ENCODE measurements around the gene KNCN. TPM values are rescaled to one million over a fixed set of nuclear protein-coding genes. Genes with fewer than 3 reads are reported as not detected.
A peak's percentile ranks its signal among the peaks of the same experiment; 100 is the strongest.

KNCN gene
- total RNA-seq, 2 experiments from 2014 or later, result not detected

DNA sequence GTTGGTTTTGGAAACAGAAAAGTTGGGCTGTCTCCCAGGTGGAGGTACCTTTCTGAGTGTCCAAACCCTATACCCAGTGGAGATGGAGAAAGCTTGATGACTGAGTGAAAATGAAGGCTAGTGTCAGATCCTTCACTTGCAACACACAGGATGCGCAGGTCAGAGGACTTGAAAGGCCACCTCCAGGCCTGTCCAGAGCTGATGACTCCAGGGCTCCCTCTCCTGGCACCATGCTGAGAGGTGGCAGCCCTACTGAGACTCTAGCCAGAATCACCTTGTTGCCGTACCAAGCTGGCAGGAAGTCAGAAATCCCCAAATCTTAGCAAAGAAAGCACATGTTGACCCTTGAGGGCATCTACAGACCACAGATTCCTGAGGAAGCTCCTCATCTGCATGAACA lies 16.4 kb downstream of the KNCN start:
- intact Hi-C loops (cut with micrococcal nuclease), result no loop called here
- POLR2A ChIA-PET, result interaction anchor here (0.6 to 2.0 kb wide), 2 partner anchors 13 to 225 kb away, joined by 5 to 6 read pairs; no protein-coding TSS in a partner anchor
- peaks cover 13% of the 10 kb centered on the region for H3K4me1 Mint-ChIP-seq (ENCODE audit: low read depth)
- H3K27ac Mint-ChIP-seq, result no peak overlapping the region
- H3K4me3 Mint-ChIP-seq, result no peak overlapping the region
- CTCF ChIA-PET, result interaction anchor here (0.8 to 11.4 kb wide), 18 partner anchors 9 to 190 kb away, joined by 3 to 250 read pairs (median 5); partner anchors contain the start of genes MKNK1 and MOB3C
- H3K27me3 Mint-ChIP-seq, result peaks cover 2% of the 10 kb centered on the region
- H3K9me3 Mint-ChIP-seq, result no peaks in the 10 kb centered on the region
- no peaks in the 10 kb centered on the region for H3K36me3 Mint-ChIP-seq
- peak; percentile 57 for DNase-seq

DNA sequence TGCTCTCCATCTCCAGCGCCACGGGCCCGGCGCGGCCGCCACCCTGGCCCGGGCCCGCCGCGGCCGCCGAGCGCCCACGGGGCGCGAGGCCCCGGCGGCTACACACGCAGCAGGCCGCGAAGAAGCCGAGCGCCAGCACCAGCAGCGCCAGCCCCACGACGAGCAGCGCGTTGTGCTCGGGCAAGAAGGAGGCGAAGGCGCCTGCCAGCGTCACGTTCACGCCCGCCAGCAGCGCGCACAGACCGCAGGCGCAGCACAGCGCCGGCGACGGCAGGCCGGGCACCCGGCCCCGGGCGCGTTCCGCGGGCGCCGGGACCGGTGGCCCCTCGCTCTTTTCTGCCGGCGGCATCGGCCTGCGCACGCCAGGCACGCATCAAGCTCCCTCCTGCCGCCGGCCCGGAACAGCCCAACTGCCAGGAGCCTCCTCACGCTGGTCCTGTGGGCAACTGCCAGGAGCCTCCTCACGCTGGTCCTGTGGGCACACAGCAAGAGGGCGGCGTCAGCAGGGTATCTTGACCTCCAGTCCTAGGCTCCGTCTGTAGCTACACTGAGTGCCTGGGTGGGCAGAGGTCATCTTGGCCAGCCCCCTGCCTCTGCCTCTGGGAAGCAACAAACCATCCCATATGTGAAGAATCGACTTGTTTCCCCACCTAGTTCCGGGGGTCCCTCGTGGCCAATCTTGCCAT lies 18.1 kb downstream of the KNCN start:
- peaks cover 13% of the 10 kb centered on the region for H3K27me3 Mint-ChIP-seq
- H3K36me3 Mint-ChIP-seq, result no peaks in the 10 kb centered on the region
- DNase-seq, result peak; percentile 50
- H3K27ac Mint-ChIP-seq, result no peak overlapping the region
- H3K9me3 Mint-ChIP-seq, result no peaks in the 10 kb centered on the region
- CTCF ChIA-PET, result interaction anchor here (0.5 to 11.4 kb wide), 16 partner anchors 11 to 385 kb away, joined by 3 to 250 read pairs (median 6); partner anchors contain the start of gene MKNK1
- H3K4me1 Mint-ChIP-seq (ENCODE audit: low read depth), result peaks cover 22% of the 10 kb centered on the region
- intact Hi-C loops (cut with micrococcal nuclease), result loop anchor here (2.0 kb wide), 1 partner anchor 191 kb away; no protein-coding TSS in a partner anchor
- POLR2A ChIA-PET, result interaction anchor here (2.0 kb wide), 1 partner anchor 11 kb away, joined by 5 read pairs; no protein-coding TSS in a partner anchor
- H3K4me3 Mint-ChIP-seq, result peak overlapping the region; percentile 37

DNA sequence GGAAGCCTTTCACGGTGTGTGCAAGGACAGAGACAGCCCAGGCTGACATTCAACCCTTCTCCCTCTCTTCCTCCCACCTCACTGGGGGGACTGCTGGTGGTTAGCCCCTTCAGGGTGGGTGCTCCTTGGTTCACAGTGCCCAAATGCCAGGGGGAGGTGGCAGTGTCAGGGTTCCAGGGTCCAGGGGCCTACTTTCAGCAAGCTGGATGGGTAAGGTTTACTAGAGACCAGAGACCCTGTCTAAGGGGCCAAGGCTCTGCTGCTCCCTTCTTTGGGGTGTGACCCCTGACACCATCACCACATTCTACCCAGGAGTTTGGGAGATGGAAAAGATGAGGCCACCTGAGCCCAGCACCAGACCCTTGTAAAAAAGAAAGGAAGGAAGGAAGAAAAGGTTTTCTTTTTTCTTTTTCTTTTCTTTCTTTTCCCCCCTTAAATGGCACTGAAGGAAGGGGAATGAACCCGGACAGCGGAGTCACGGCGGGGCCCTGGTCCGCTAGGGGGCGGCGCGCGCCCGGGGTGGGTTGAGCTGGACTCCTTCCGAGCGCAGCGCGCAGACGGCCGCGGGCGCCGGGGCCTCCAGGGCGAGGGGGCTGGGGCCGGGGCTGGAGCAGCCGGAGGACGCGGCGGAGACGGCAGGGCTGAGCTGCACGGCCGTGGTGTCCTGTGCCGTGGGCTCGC lies 18.8 kb downstream of the KNCN start:
- ChIA-PET CTCF (interaction anchor here (0.5 to 11.4 kb wide), 15 partner anchors 10 to 385 kb away, joined by 3 to 250 read pairs (median 8); partner anchors contain the start of gene MKNK1), POLR2A (interaction anchor here (2.0 kb wide), 1 partner anchor 10 kb away, joined by 5 read pairs; no protein-coding TSS in a partner anchor)
- no peak overlapping the region for H3K27ac Mint-ChIP-seq
- peaks cover 25% of the 10 kb centered on the region for H3K4me1 Mint-ChIP-seq (ENCODE audit: low read depth)
- H3K9me3 Mint-ChIP-seq, result no peaks in the 10 kb centered on the region
- peak; percentile 75 for DNase-seq
- no peak overlapping the region for H3K4me3 Mint-ChIP-seq
- no peaks in the 10 kb centered on the region for H3K36me3 Mint-ChIP-seq
- intact Hi-C loops (cut with micrococcal nuclease), result loop anchor here (2.0 kb wide), 1 partner anchor 192 kb away; no protein-coding TSS in a partner anchor
- peaks cover 17% of the 10 kb centered on the region for H3K27me3 Mint-ChIP-seq

DNA sequence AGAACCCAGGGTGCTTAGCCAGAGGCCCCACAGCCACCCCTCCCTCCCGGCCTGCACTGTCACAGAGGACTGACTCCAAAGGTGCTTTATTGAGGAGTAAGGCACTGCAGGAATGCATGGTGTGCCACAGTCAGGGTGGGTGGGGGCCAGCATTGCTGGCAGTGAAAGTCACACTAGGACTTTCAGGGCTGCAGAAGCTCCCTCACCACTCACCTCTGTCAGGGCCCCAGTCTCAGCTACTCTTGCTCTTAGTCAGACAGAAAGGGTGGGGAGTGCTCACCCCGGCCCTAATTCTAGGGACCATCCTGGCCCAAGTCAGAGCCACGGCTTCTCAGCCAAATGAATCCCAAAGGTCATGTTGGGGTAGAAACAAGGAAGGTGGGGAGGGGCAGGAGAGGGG lies 19.4 kb downstream of the KNCN start:
- Mint-ChIP-seq H3K4me3 (no peak overlapping the region), H3K9me3 (no peaks in the 10 kb centered on the region), H3K36me3 (no peaks in the 10 kb centered on the region), H3K27me3 (peaks cover 20% of the 10 kb centered on the region), H3K27ac (no peak overlapping the region), H3K4me1 (ENCODE audit: low read depth) (peaks cover 25% of the 10 kb centered on the region)
- POLR2A ChIA-PET, result no interaction called here
- intact Hi-C loops (cut with micrococcal nuclease), result loop anchor here (2.0 kb wide), 1 partner anchor 193 kb away; no protein-coding TSS in a partner anchor
- CTCF ChIA-PET, result interaction anchor here (0.6 to 11.4 kb wide), 6 partner anchors 10 to 1306 kb away, joined by 3 to 250 read pairs (median 16); no protein-coding TSS in a partner anchor
- peak; percentile 54 for DNase-seq

DNA sequence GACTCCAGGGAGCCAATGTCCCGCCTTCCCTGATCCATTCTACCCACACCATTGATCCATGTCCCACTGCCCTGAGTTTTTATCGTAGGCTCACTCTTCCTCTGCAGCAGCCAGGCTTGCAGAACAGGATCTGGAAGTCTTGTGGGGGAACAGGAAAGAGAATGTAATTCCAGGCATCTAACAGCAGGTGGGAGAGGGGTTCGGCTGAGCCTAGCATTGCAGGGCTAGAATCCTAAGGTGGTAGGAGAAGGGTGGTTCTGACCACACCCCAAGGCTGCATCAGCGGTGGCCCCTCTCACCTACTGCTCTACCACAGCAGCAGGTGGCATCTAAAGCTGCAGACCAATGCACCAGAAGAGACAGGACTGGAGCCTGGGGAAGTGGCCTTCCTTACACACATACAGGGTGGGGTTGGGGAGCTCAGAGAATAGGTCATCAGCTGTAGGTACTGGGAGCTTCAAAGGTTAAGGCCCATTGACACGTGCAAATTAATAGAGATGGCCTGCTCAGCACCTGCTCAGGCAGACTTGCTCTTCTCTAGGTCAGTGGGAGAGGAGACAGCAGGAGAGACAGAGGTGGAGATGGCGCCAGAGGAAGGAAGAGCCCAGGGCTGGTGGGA lies 20.5 kb downstream of the KNCN start:
- no peaks in the 10 kb centered on the region for H3K9me3 Mint-ChIP-seq
- peaks cover 22% of the 10 kb centered on the region for H3K27me3 Mint-ChIP-seq
- ChIA-PET CTCF (interaction anchor here (1.2 to 11.4 kb wide), 5 partner anchors 15 to 89 kb away, joined by 3 to 250 read pairs (median 49); no protein-coding TSS in a partner anchor), POLR2A (no interaction called here)
- H3K4me1 Mint-ChIP-seq (ENCODE audit: low read depth), result peaks cover 25% of the 10 kb centered on the region
- intact Hi-C loops (cut with micrococcal nuclease), result no loop called here
- H3K27ac Mint-ChIP-seq, result no peak overlapping the region
- no peak for DNase-seq
- H3K36me3 Mint-ChIP-seq, result no peaks in the 10 kb centered on the region
- no peak overlapping the region for H3K4me3 Mint-ChIP-seq

DNA sequence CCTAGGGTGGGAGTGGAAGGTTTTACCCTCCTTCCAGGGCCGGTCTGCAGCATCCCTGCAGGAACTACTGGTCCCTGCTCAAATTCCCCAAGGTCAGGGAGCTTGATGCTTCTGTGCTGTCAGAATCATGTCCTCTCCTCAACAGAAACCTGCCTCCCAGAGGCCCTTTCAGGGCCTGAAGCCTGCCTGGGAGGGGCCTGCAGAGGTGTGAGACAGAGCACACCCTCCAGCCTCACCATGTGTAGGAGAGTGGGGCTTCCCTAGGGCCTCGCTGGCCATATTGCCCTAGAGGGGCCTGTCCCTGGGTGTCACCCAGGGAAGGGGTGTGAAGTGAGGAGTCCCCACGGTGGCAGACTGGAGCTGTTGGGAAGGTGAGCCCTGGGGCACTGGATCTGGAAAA lies 21.1 kb downstream of the KNCN start:
- CTCF ChIA-PET, result interaction anchor here (1.2 to 11.4 kb wide), 10 partner anchors 11 to 195 kb away, joined by 3 to 250 read pairs (median 16); partner anchors contain the start of gene DMBX1
- Mint-ChIP-seq H3K27ac (no peak overlapping the region), H3K36me3 (no peaks in the 10 kb centered on the region), H3K4me1 (ENCODE audit: low read depth) (peaks cover 25% of the 10 kb centered on the region), H3K4me3 (no peak overlapping the region), H3K27me3 (peaks cover 27% of the 10 kb centered on the region), H3K9me3 (no peaks in the 10 kb centered on the region)
- intact Hi-C loops (cut with micrococcal nuclease), result no loop called here
- POLR2A ChIA-PET, result no interaction called here
- DNase-seq, result no peak

DNA sequence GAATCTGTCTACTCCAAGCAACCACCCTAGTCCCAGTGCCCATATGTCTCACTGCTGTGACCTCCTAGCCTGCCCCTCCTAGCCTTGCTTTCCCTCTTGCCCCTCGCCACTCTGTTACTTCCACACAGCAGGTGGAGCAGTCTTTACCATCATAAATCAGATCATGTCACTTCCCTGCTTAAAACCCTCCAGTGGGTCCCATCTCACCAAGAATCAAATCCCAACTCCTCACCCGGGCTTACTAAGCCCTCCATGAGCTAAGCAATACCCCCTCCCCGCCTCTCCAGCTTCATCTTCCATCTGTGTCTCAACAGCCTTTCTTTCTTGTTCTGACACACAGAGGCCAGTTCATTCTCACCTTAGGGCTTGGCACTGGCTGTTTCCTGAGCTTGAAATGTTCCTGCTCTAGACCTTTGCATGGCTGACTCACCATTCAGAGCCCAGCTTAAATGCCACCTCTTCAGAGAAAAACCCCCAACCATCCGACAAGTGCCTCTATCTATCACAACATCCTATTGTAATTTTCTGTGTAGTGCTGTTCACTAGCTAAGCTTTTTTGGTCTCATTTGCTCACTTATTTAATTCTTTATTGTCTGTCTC lies 22.3 kb downstream of the KNCN start:
- Mint-ChIP-seq H3K4me3 (no peak overlapping the region), H3K27me3 (peaks cover 33% of the 10 kb centered on the region), H3K36me3 (no peaks in the 10 kb centered on the region), H3K27ac (peak overlapping the region; percentile 14), H3K9me3 (no peaks in the 10 kb centered on the region), H3K4me1 (ENCODE audit: low read depth) (peaks cover 25% of the 10 kb centered on the region)
- POLR2A ChIA-PET, result no interaction called here
- CTCF ChIA-PET, result interaction anchor here (0.7 to 11.4 kb wide), 21 partner anchors 9 to 196 kb away, joined by 3 to 250 read pairs (median 6); partner anchors contain the start of genes DMBX1 and MKNK1
- peak; percentile 42 for DNase-seq
- intact Hi-C loops (cut with micrococcal nuclease), result loop anchor here (2.0 kb wide), 1 partner anchor 42 kb away; no protein-coding TSS in a partner anchor

DNA sequence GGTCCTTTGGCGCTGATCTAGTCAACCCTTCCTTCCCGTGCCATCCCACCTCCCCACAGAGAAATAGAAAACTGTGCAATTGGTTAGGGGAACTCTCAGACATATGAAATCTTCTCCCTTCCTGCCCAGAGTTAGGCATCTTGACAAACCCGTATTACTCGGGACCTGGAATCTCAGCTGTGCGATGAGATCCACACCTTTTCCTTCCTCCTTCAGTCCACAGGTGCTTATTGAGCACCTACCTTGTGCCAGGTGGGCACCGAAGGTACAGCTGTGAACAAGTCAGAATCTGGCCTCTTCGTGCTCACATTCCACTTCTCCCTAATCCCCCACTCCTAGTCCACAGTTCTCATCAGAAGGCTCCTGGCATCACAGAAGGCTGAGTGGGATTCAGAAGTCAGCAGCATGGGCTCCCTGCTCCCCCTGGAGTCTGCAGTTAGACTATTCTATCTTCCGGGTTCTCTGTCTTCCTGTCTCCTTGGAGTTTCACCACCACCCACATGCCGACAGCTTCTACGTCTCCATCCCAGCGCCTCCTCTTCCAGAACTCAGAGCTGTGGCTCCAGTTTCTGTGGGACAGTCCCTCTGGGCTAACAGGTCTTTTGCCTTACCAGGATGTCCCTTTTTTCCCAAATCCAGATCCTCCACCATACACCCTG lies 23.0 kb downstream of the KNCN start:
- Mint-ChIP-seq H3K36me3 (no peaks in the 10 kb centered on the region), H3K4me1 (ENCODE audit: low read depth) (peaks cover 21% of the 10 kb centered on the region), H3K27ac (no peak overlapping the region), H3K27me3 (peaks cover 32% of the 10 kb centered on the region), H3K4me3 (no peak overlapping the region), H3K9me3 (no peaks in the 10 kb centered on the region)
- intact Hi-C loops (cut with micrococcal nuclease), result loop anchor here (1.0 to 2.0 kb wide), 4 partner anchors 42 to 86 kb away; no protein-coding TSS in a partner anchor
- ChIA-PET CTCF (interaction anchor here (0.5 to 11.4 kb wide), 21 partner anchors 9 to 666 kb away, joined by 3 to 250 read pairs (median 6); partner anchors contain the start of genes DMBX1 and MKNK1), POLR2A (no interaction called here)
- no peak for DNase-seq

DNA sequence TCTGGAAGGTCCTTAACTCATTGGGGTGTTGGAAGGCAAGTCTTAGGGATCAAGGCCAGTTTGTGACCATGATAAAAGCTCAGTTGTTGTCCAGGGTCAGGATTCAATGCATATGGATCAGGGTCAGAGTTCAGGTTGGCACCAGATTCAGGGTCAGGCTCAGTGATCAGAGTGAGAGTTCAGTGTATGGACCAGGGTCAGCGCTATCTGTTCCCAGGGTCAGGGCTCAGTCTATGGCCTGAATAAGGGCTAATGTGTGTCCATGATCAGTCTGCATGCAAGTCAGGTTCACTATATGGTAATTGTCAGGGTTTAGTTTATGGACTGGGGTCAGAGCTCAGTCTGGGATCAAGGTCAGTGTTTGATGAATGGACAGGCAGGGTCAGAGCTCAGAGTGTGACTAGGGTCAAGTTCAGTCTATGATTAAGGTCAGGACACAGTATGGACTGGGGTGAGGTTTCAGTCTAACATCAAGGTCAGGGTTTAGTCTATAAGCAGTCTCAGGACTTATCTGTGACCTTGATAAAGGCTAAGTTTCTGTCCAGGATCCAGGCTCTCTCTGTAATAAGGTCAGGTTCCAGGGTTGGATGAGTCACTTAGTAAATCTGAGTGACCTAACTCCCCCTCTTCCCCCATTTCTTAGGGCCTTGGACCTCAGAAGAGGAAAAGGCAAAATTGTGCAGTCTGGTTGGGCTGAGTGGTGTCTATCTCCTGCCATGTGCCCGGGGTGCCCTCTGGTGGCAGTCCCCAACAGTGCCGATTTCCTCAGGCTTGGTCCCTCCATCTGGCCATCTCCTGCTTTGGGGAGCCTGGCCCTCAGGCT lies 23.8 kb downstream of the KNCN start:
- POLR2A ChIA-PET, result no interaction called here
- no peaks in the 10 kb centered on the region for H3K9me3 Mint-ChIP-seq

DNA sequence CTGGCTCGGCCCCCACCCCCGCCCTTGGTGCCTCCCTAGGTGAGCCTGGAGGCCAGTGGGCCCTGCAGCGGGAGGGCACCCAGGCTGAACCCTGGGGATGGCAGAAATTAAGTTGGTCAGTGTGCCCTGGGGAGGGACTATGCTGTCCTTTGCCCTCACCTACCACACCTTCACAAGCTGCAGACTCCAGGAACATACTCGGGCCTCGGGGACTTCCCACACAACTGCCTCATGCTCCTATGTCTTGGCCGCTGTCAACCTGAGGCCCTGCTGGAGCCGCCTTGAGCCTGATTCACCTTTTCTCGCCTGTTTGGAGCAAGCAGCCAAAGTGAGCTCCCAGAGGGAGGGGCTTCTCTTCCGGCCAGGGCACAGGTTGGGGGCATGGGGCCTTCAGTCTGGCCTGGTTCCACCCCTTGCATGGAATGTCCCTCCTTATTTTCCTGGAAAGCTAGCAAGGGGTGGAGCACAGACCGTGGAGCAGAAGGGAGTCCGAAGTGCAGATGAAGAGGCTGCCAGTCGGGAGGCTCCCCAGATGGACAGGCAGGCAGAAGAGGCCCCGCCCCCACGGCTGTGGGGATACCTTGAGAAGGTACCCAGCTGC lies 24.7 kb downstream of the KNCN start:
- POLR2A ChIA-PET, result no interaction called here
- Mint-ChIP-seq H3K9me3 (no peaks in the 10 kb centered on the region), H3K36me3 (no peaks in the 10 kb centered on the region), H3K4me3 (no peak overlapping the region), H3K27me3 (peaks cover 32% of the 10 kb centered on the region), H3K4me1 (ENCODE audit: low read depth) (peaks cover 25% of the 10 kb centered on the region), H3K27ac (no peak overlapping the region)
- CTCF ChIA-PET, result interaction anchor here (0.9 to 11.4 kb wide), 14 partner anchors 8 to 198 kb away, joined by 3 to 250 read pairs (median 13); a partner anchor contains a TSS
- intact Hi-C loops (cut with micrococcal nuclease), result no loop called here
- DNase-seq, result no peak

More for the DNA sequence above, 23.8 kb downstream of the KNCN start:
- Mint-ChIP-seq H3K27me3 (peaks cover 32% of the 10 kb centered on the region), H3K36me3 (no peaks in the 10 kb centered on the region), H3K27ac (no peak overlapping the region), H3K4me3 (no peak overlapping the region), H3K4me1 (ENCODE audit: low read depth) (peaks cover 22% of the 10 kb centered on the region)
- CTCF ChIA-PET, result interaction anchor here (0.5 to 11.4 kb wide), 17 partner anchors 8 to 665 kb away, joined by 3 to 250 read pairs (median 10); partner anchors contain the start of genes DMBX1 and MKNK1
- intact Hi-C loops (cut with micrococcal nuclease), result loop anchor here (1.0 to 2.0 kb wide), 4 partner anchors 41 to 85 kb away; no protein-coding TSS in a partner anchor
- peak; percentile 87 for DNase-seq

All from activated CD4-positive, alpha-beta memory T cell treated with anti-CD3 and anti-CD28 coated beads for 36 hours (primary cell).